Kidney epithelial cell (primary cell): ENCODE data around the gene C20orf173. TPM values are rescaled to one million over a fixed set of nuclear protein-coding genes. Genes with fewer than 3 reads are reported as not detected.
A peak's percentile ranks its signal among the peaks of the same experiment; 100 is the strongest.

ENCODE experiments used
- DNase-seq: peaks from one replicate; pipeline ENCODE4 v3.0.0-alpha.2; 2010; ENCODE audit warnings: low read depth
- H3K27me3 ChIP-seq: 2 replicates; pipeline ENCODE4 v1.6.0; 2011; ENCODE audit warnings: low read length; ENCODE audit not compliant: control insufficient read depth, insufficient read depth
- H3K36me3 ChIP-seq: 2 replicates; pipeline ENCODE4 v1.5.1; 2011; ENCODE audit warnings: low read length; ENCODE audit not compliant: control insufficient read depth, insufficient read depth
- H3K4me3 ChIP-seq: 2 replicates; pipeline ENCODE4 v1.5.1; 2011; ENCODE audit warnings: low read depth, mild to moderate bottlenecking, control low read depth, low read length
- CTCF ChIP-seq: IDR thresholded peaks from 2 replicates; pipeline ENCODE4 v1.5.1; 2011; ENCODE audit warnings: mild to moderate bottlenecking, moderate library complexity, low read length, control low read depth, inconsistent platforms; ENCODE audit not compliant: insufficient read depth, poor library complexity, severe bottlenecking
- total RNA-seq: library from RNA; depleted of rRNA; stranded (reverse); fragments of >200 nt; gene quantifications from 2 replicates; pipeline ENCODE4 v1.2.3, GENCODE V29; 2015

The C20orf173 gene
- total RNA-seq, 1 donor from 2014 or later, result not detected

GRCh38 chr20:35571555-35571954, 42.1 kb upstream of the C20orf173 start:
- TF ChIP-seq CTCF, result no peak

GRCh38 chr20:35568645-35569044, 39.2 kb upstream of the C20orf173 start:
- Histone ChIP-seq H3K27me3 (no peaks in the 10 kb centered on the region), H3K4me3 (no peak overlapping the region), H3K36me3 (no peaks in the 10 kb centered on the region)
- TF ChIP-seq CTCF, result peak; percentile 28
- DNase-seq, result no peak

More at GRCh38 chr20:35571555-35571954, 42.1 kb upstream of the C20orf173 start:
- Histone ChIP-seq H3K27me3 (no peaks in the 10 kb centered on the region), H3K36me3 (no peaks in the 10 kb centered on the region), H3K4me3 (no peak overlapping the region)
- no peak for DNase-seq

- no peaks in the 10 kb centered on the region for H3K27me3 ChIP-seq
- no peaks in the 10 kb centered on the region for H3K36me3 ChIP-seq
- TF ChIP-seq CTCF, result no peak
- H3K4me3 ChIP-seq, result no peak overlapping the region
- DNase-seq, result no peak
These were observed 35.5 kb upstream of the C20orf173 start for GRCh38 chr20:35564905-35565304.

GRCh38 chr20:35563834-35564233, 34.4 kb upstream of the C20orf173 start:
- Histone ChIP-seq H3K36me3 (no peaks in the 10 kb centered on the region), H3K27me3 (no peaks in the 10 kb centered on the region), H3K4me3 (no peak overlapping the region)
- no peak for DNase-seq
- TF ChIP-seq CTCF, result no peak

GRCh38 chr20:35562541-35563110, 33.2 kb upstream of the C20orf173 start:
- no peak for TF ChIP-seq CTCF
- DNase-seq, result no peak
- Histone ChIP-seq H3K4me3 (no peak overlapping the region), H3K27me3 (no peaks in the 10 kb centered on the region), H3K36me3 (no peaks in the 10 kb centered on the region)

GRCh38 chr20:35561671-35562070, 32.2 kb upstream of the C20orf173 start:
- no peak for DNase-seq
- H3K36me3 ChIP-seq, result no peaks in the 10 kb centered on the region
- H3K27me3 ChIP-seq, result no peaks in the 10 kb centered on the region
- TF ChIP-seq CTCF, result no peak
- H3K4me3 ChIP-seq, result no peak overlapping the region
